Hippocampal formation (tissue), 2 donors: ENCODE measurements around the gene EEF1A2.
"Not testable (repeated sequence)": the region's sequence is repeated elsewhere in the genome, so short reads cannot be mapped to it uniquely, and the experiment has no call there.

Source experiments
- DNase-seq, 2 donors: peaks; one replicate each; lab custom pipeline; 2025; lab: John Stamatoyannopoulos, UW

Gene EEF1A2

GRCh38 chr20:63520504-63520933, 21.6 kb upstream of the EEF1A2 start, which contains the start of gene PPDPF:
Gene PPDPF, plus strand, starts transcription at chr20:63520765. Its CDS starts 544 bp downstream, at chr20:63521309.
- DNase-seq = peak; percentile 59 to 78

GRCh38 chr20:63519668-63520503, 21.0 kb upstream of the EEF1A2 start:
- peak in 1 of 2 donors; percentile 13 for DNase-seq

- DNase-seq = no peak
Observed at GRCh38 chr20:63518946-63519667, 20.2 kb upstream of the EEF1A2 start.

- no peak for DNase-seq
Observed at GRCh38 chr20:63518351-63518861, 19.5 kb upstream of the EEF1A2 start.

- no peak for DNase-seq
Observed at GRCh38 chr20:63517376-63518309, 18.8 kb upstream of the EEF1A2 start.

- DNase-seq = not testable (repeated sequence)
Observed at GRCh38 chr20:63514520-63514919, 15.6 kb upstream of the EEF1A2 start.

- no peak for DNase-seq
Observed at GRCh38 chr20:63513207-63513606, 14.3 kb upstream of the EEF1A2 start.

- DNase-seq = no peak
Observed at GRCh38 chr20:63509088-63509564, 10.2 kb upstream of the EEF1A2 start.

- DNase-seq = no peak
Observed at GRCh38 chr20:63508072-63508768, 9.3 kb upstream of the EEF1A2 start.

- no peak for DNase-seq
Observed at GRCh38 chr20:63507083-63507743, 8.3 kb upstream of the EEF1A2 start.

GRCh38 chr20:63505723-63506122, 6.8 kb upstream of the EEF1A2 start:
- DNase-seq = no peak

GRCh38 chr20:63505281-63505680, 6.4 kb upstream of the EEF1A2 start:
- no peak for DNase-seq

GRCh38 chr20:63504642-63505041, 5.8 kb upstream of the EEF1A2 start:
- DNase-seq = no peak

- DNase-seq = no peak
Observed at GRCh38 chr20:63503524-63503923, 4.6 kb upstream of the EEF1A2 start.

GRCh38 chr20:63502671-63503172, 3.8 kb upstream of the EEF1A2 start:
- no peak for DNase-seq

- no peak for DNase-seq
Observed at GRCh38 chr20:63501818-63502670, 3.2 kb upstream of the EEF1A2 start.

- no peak for DNase-seq
Observed at GRCh38 chr20:63500902-63501817, 2.3 kb upstream of the EEF1A2 start.
